Measurements from ENCODE around the gene COMMD8.

COMMD8 gene

GRCh38 chr4:47471064-47471463 is 7.6 kb upstream of the COMMD8 start:
- DNase-seq: no peak

DNA sequence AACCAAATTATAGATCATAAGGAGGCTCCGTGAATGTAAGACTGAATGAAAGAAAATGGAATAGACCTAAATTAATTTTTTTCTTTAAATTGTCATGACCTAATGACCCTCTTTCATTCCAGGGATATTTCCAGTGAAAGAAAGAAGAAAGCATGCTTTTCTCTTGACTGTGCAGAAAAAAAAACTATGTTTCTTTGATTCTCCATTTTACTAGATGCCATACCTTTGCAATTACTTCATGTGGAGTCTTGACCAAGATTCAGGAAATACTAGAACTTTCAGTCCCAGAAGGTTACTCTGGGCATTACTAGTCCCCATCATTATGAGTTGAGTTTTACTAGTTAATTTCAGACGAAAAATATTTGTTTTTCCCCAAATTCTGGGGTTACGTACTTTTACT is 6.4 kb upstream of the COMMD8 start:
- DNase-seq: no peak

DNA sequence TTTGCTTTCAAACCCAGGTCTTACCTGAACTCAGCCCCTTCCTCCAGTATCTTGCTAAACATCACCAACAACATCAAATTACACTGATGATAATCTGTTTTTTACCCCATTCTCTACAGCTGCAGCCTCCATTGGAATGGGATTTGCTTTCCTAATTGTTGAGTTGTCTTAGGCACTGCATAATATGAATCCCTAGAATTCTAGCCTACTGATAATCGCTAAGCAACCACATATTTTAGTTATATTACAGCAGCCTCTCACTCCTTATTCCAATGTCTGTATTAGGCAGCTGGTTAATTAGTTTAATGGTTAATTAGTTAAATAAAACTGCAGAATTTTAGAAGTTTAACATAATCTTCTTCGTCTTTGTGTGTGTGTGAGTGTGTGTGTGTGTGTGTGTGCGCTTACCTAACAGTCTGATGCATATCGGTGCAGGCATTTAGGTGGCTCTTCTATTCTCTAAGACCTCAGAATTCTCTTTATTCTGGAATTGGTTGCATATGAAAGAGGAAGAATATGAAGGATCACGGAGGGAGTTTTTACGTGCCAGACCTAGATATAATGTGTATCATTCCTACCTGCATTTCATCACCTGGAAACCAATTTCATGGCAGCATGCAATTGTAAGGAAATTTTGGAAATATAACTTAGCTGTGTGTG is 5.3 kb upstream of the COMMD8 start:
- no peak for DNase-seq

DNA sequence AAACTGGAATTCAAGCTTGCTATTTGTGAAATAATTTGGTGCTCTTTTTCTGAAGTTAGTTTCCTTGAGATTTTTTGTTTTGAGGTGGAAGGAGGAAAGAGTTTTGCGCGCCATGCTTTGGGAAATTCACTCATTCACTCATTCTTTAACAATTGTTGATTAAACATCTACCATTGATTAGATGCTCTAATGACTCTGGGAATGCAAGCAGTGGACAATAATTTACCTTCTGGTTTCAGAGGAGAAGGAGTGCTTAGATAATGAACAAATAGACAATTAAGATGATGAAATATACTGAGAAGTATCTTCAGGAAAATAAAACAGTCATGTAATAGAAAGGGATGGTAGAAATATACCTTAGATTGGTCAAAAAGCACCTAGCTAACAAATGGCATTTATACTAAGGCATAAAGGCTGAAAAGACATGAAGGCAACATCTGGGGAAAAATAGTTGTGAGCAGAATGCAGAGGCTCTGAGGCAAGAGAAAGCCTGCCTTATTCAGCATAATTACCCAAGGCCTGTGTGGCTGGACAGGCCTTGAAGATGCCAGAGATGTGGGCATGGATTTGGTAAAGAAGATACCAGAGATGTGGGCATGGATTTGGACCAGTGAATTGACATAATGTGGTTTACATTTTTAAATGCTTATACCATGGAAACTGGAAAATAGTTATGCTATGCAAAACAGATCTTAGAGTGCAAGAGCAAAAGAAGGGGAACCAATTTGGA is 2.7 kb upstream of the COMMD8 start:
- DNase-seq: no peak

- DNase-seq: no peak
These were observed 1.5 kb upstream of the COMMD8 start for GRCh38 chr4:47465004-47465403.

- no peak for DNase-seq
These were observed 685 bp downstream of the COMMD8 start for GRCh38 chr4:47462799-47463234.

DNA sequence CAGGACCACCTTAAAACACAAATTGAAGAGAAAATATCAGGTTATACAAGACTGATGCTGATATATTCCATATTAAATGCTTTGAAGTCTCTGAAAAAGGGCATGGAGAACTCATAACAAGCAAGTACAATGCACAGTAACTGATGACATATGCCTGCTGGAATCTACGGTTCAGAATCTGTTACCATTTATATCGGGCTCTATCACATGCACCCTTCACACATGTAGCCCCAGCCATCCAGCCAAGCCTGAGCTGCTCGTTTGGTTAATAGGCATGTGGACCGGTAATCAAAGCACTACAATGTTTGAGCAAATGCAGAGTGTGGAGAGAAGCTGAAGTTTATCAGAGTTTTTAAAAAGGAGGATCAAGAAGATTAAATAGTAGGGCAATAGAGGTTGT is 11.8 kb downstream of the COMMD8 start:
- DNase-seq: no peak

DNA sequence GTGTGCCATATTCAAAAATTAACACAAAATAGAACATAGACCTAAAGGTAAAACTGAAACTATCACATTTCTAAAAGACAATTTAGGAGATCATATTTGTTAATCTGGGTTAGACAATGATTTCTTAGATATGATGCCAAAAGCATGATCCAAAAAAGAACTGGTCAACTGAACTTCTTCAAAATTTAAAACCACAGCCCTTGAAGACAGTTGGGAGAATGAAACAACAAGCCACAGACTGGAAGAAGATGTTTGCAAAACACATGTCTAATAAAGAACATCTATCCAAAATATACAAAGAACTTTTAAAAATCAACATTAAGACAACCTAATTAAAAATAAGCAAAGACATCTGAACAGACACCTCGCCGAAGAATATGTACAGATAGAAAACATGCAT is 19.5 kb downstream of the COMMD8 start:
- DNase-seq: no peak

- no peak for DNase-seq
These were observed 20.5 kb downstream of the COMMD8 start for GRCh38 chr4:47442980-47443379.

- DNase-seq: no peak
These were observed 28.6 kb downstream of the COMMD8 start for GRCh38 chr4:47434931-47435330.

DNA sequence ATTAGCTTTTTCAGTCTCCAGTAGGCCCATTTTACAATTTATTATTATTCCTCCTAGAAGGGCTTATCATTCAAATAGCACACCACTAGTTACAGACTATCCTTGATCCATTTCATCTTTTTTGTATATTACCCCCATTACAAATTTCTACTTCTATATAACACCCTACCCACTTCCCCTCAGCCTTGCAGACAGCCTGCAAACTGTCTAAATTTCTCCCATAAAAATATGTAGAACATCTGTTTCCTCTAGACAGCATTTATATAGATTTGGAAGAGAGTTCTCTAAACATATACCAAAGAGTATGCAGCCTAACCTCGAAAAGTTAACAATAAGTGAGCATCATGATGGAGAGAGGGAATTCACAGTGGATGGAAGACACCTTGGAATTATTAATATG is 30.8 kb downstream of the COMMD8 start:
- DNase-seq: no peak

- no peak for DNase-seq
These were observed 35.6 kb downstream of the COMMD8 start for GRCh38 chr4:47427935-47428334.

GRCh38 chr4:47425628-47426027 is 37.9 kb downstream of the COMMD8 start:
- DNase-seq: no peak

DNA sequence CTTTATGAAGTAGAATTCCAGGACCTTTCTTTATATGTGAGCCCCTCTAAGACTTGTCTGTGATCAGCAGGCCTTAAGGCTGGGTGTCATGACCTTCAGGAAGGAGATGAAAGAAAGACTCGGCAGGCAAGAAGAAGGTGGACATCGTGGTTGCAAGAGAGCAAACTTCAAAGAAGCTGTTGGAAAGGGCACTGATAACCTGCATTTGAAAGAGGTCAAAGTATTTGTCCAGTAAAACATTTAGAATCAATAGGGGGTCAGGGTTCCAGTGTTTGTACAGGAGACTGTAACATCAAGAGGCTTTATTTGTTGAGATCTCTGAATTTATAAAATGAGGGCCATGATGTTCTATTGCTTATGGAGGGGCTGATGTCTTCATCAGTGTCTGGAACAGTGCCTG is 44.2 kb downstream of the COMMD8 start:
- DNase-seq: no peak

- no peak for DNase-seq
These were observed 45.4 kb downstream of the COMMD8 start for GRCh38 chr4:47418147-47418546.

DNA sequence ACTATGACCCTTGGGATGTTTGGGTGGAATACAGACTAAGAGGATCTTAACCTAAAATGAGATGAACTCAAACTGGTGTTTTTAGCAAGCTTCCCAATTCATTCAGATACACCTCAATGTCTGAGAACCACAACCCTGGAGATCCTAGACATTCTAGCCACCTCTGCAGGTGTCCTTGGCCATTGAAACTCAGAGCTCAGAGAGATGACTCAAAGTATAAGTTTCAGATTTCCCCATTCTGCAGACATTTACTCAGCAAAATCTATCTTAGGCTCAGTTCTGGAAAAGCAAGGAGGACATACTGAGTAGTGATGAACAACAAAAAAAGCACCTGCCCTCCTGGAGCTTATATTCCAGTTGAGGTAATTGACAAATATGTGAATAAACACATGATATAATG is 47.8 kb downstream of the COMMD8 start:
- DNase-seq: no peak

DNA sequence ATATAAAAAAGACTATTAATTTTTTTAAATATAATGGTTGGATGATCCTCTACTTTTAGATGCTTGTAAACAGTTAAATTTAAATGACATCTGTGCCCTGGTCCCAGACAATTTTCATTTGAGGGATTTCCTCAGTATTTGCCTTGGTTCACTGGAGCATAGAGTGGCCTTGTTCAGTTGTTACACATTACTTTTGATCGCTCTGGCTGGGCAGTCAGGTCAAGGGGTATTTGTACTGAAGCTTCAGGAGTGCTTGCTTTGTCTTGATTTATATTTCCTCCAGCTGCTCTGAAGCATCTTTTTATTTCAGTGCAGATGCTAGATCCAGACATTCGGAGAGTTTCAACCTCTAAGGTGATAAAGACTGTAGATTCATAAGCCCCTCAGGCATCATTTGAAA is 50.0 kb downstream of the COMMD8 start:
- DNase-seq: no peak

DNA sequence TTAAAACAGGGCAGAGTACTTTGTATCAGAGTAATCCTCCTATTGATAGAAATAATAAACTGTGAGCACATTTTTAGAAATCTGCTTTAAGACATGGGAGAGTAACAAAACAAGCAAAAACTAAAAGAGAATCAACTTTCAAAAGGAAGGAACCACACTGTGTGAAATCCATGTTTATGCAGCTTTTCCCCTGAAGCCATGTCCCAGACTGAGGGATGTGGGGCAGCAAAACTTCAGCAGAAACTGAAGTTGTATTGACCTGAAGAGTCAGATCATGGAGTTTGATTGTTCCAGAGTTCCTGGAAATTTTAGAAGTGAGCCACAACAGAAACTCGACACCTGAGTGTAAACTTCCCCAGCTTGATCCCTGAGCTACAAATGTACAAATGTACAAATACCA is 53.2 kb downstream of the COMMD8 start:
- no peak for DNase-seq

- no peak for DNase-seq
These were observed 57.1 kb downstream of the COMMD8 start for GRCh38 chr4:47406408-47406807.

Measured in NCI-H1092 (cell line).